NCI-H748 (cell line): ENCODE data around the gene RTEL1.
"Not testable (repeated sequence)": the region's sequence is repeated elsewhere in the genome, so short reads cannot be mapped to it uniquely, and the experiment has no call there.

Experiments used
- DNase-seq: peaks from one replicate; lab custom pipeline; 2025; ENCODE audit not compliant: unreplicated experiment; lab: John Stamatoyannopoulos, UW

The RTEL1 gene

DNA sequence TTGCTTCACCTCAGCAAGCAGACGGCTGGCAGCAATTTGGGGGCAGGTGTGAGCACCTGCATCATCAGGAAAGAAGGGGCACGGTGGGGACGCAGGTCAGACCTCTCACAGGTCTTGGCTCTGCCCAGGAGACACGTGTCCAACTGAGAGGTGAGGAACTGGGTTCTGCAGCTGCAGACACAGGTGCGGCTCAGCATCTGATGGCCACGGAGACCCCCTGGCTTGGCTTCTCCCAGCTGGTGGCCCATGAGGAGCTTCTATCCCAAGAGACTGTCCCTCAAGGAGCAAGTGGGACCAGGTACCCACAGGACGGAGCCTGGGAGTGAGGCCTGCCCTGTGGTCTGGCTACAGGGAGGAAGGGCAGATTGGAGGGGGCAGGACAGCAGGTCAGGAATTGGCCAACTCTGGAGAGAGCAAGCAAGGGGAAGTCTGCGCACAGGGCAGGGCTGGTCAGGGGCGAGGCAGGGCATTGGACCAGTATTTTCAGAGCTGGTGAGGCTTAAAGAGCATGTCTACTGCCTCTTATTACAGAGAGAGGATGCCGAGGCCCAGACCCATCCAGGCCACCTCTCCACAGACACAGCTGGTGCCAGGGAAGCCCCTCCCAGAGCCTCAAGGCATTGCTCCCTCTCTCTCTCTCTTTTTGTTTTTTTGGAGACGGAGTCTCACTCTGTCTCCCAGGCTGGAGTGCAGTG lies 9.1 kb upstream of the RTEL1 start:
- no peak for DNase-seq

DNA sequence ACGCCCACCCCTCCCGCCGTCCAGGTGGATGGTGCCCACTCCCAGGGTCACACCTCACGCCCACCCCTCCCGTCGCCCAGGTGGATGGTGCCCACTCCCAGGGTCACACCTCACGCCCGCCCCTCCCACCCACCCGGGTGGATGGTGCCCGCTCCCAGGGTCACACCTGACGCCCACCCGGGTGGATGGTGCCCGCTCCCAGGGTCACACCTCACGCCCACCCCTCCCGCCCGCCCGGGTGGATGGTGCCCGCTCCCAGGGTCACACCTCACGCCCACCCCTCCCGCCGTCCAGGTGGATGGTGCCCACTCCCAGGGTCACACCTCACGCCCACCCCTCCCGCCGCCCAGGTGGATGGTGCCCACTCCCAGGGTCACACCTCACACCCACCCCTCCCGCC lies 7.6 kb upstream of the RTEL1 start:
- DNase-seq: not testable (repeated sequence)

- DNase-seq: no peak
Measured at GRCh38 chr20:63651942-63652191, 6.2 kb upstream of the RTEL1 start.

GRCh38 chr20:63652192-63652980 lies 5.7 kb upstream of the RTEL1 start:
- peak; percentile 60 for DNase-seq

DNA sequence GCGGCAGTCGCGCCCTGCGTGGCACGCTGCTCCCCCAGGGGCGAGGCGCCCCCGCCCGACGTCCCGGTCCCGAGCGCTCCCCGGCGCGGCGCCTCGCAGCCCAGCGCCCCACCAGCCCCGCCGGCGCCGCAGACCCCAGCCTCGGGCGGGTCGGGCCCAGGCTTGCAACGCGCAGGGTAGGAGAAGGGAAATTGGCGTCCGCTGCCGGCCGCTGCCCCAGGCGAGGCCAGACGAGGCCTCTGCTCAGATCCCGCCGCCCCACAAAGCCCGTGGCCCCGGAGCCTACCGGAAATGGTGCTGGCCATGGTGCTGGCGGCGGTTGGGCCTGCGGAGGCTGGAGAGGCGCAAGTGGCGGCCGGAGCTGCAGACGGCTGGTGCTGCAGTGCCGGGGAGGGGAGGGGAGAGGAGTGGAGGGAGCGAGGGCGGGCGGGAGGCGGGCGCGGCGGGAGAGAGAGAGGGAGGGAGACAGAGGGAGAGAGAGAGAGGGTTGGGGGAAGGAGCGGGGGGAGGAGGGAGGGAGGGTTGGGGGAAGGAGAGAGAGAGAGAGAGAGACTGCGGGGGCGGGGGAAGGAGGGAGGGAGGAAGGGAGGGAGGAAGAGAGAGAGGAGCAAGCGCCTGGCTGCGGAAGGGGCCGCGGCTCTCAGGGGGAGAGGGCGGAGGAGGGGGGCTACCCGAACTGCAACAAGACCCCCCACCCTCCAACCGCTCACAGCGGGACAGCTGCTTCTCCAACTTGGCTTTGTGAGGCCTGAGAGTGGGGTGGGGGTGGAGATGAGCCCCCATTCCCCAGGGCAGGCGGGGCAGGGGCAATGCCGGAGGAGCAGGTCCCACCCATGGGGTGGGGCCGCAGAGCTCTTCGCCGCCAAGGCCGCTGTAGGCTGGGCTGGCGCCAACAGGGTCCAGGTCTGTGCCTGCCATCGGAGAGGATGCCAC lies 4.8 kb upstream of the RTEL1 start, which contains the start of gene STMN3:
TSS of gene STMN3 (minus strand) at position 384 of the 933 bp plus-strand sequence. CDS start at position 305, 79 bp downstream.
- peak; percentile 88 for DNase-seq

DNA sequence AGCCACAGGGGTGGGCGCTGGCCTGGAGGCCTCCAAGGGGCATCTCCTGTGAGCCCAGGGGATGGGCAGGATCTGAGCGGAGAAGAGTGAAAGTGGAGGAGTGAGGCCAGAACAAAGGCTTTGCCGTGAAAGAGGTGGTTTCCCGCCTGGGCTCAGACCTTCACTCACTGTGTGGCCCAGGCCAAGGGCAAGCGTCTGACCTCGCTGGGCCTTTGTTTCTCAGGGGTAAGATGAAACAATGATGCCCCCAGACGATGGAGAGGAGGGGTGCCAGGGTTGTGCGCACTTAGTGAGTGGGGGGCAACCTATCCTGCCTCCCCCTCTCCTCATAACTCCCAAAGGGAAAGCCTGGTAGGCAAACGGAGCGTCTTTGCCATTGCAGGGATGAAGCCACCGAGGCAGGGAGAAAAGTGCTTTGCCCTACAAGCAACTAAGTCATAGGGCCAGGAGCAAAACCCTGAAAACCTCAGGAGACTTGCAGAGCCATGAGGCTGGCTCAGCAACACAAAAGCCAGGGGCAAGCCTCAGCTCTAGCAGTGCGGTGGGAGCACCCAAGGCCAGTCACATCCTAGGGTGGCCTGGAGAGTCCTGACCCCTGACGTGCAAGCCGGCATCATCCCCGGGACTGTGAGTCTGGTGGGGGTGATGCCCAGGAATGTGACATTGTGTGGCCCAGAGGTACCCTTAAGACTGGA lies 4.0 kb upstream of the RTEL1 start:
- no peak for DNase-seq

DNA sequence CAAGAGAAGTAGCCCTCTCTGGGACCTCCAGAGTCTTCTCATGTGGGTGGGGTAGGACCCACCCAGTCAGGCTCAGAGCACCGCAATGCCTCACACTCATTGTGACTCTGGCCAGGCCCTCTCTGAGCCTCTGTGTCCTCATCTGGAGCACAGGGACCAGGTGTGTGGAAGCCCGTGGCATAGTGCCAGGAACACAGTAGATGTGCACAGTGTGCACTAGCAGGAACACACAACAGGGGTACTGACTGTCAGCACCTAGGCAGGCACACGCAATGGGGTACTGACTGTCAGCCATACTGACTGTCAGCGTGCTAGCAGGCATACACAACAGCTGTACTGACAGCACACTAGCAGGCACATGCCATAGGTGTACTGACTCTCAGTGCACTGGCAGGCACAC lies 2.9 kb upstream of the RTEL1 start:
- DNase-seq: no peak

DNA sequence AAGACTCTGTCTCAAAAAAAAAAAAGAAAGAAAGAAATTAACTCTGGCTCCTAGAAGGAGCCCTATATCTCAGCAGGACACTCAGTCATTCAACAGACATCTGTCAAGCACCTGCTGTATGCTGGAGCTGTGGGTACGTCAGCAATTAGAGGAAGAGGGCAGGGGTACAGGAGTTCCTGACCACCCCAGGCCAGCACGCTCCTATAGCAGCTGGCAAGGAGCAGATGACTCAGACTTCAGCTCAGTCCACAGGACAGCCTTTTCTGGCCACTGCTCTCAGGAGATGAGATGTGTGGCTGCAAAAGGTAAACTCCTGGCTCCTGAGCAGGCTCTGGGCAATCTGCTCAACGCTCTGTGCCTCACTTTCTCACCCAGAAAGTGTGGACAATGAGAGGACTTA lies 1.7 kb upstream of the RTEL1 start:
- no peak for DNase-seq

DNA sequence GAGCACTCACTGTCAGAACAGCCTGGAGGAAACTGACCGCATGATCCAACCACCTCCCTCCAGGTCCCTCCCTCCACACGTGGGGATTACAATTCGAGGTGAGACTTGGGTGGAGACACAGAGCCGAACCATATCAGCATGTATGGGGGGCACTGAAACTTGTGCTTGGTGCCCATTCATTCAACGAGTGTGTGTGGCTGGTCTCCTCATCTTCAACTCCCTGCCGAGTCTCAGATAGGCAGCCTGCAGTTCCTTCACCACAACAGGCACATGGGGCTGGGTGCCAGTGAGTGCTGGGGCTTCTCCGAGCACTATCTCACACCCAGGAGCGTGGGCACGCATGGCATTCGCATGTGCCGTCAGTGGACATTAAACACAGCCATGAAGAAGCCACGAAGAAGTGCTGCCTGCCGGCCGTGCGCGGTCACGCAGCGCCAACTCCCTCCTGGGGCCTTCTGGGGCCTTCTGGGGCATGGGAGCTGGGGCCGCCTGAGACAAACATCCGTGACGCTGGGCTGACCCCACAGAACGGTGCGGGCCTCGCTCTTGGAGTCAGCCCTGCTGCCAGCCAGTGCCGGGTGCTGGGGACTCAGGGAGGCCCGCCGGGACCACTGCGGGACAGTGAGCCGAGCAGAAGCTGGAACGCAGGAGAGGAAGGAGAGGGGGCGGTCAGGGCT lies 714 bp upstream of the RTEL1 start:
- peak; percentile 21 for DNase-seq

DNA sequence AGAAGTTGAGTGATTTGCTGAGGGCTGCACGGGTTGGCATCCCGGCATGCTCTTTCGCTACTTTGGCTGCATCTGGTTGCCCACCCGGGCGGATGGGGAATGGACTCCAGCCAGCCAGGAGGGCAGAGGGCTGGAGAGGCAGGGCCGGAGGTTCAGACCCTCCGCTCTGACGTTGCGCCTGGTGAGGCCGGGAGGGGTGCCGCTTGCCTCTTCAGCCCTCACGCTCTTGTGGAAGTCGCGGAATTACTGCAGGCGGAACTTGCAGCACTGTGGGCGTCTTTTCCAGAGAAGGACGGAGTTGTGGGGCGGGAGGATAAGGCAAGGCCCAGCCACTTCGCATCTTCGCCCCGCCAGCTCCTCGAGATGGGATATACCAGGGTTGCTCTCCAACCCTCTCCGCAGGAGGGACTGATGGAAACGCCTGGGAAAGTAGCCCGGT lies 656 bp downstream of the RTEL1 start:
- no peak for DNase-seq

GRCh38 chr20:63659370-63659769 lies 1.3 kb downstream of the RTEL1 start:
- no peak for DNase-seq

GRCh38 chr20:63660174-63660573 lies 2.1 kb downstream of the RTEL1 start:
- DNase-seq: not testable (repeated sequence)

DNA sequence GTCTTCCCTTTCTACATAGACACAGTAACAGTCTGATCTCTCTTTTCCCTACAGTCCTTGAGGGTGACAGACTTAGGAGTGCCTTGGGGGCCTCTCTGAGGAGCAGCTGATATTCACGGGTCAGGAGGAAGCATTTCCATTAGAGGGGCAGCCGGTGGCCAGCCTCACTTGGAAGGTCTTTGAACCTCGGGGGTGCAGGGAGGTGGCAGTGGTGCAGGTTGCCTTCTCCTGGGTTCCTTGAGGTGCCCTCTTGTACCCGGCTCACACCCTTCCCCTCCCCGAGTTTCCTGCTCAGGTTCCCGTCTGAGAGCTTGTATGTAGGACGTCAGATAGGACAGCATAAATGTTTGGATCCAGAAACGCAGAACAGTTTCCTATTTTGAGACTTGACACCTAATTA lies 2.5 kb downstream of the RTEL1 start:
- DNase-seq: no peak

GRCh38 chr20:63661108-63661507 lies 3.0 kb downstream of the RTEL1 start:
- DNase-seq: no peak

DNA sequence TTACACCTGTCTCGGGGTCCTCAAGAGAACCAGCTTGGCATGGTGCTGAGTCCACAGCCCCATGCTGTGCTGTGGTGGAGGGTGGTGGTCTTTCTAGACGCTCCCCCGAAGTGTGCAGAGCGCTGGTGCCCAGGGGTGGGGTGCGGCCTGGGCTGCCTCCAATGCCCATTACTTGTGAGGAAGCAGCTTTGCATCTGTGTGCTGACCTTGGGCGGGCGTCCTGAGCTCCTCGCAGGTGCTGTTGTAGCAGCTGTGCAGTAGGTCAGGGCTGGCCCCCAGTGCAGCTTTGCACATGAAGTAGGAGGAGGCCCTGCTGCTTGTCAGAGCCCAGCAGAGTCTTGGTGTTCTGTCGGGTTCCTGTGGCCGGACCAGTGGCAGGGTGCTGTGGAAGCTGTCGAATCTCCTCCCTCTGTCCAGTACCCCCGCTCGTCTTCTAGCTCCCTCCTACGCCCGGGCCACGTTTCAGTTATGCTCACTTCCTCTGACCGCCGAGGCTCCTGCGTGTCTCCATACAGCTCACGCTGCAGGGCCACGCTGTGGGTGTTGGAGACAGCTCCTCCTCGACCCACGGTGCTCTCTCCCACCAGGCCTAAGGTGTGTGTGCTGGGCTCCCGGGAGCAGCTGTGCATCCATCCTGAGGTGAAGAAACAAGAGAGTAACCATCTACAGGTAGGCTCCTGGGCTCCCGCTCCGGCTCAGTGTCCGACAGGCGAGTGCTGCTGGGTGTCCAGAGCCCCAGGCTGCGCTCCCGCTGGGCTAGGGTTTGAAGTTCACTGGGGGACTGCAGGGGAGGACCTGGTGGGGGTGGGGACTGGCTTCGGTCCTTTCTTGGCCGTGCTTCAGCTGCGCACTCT lies 4.1 kb downstream of the RTEL1 start:
- no peak for DNase-seq

- DNase-seq: no peak
Measured at GRCh38 chr20:63662813-63663189, 4.7 kb downstream of the RTEL1 start.

- no peak for DNase-seq
Measured at GRCh38 chr20:63663332-63664066, 5.4 kb downstream of the RTEL1 start.

DNA sequence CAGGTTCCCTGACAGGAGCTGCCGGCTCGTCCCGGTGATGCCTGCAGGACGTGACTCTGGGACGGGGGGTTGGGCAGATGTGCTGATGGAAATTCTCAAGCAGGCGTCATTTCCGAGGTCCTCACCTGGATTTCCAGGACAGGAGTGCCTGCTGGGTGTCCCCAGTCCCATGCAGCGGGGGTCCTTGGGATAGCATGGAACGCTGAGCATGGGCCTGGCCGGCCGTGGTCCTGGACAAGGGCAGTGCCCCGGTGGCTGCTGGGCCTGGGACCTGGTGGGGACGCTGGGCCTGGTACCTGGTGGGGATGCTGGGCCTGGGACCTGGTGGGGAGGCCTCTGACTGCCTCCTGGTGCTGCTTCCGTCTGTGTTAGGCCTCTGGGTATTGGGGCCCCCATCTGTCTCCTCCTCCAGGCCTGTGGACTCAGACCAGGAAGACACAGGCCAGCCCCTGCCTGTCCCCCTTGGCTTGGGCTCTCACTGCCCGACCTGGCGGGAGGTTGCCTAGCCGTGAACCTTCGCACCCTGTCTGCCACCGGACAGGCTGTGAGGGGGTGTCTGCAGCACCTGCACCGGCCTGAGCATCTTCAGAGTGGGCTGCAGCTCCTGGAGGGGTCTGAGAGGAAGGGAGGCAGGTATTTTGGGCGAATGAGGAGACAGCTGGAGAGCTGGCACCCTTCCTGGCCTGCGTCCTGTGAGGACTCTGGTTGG lies 6.2 kb downstream of the RTEL1 start:
- no peak for DNase-seq
